ENCODE measurements around the gene MEF2A.
"Not testable (repeated sequence)": the region's sequence is repeated elsewhere in the genome, so short reads cannot be mapped to it uniquely, and the experiment has no call there.

The MEF2A gene

GRCh38 chr15:99645951-99646350 lies 80.2 kb downstream of the MEF2A start:
- DNase-seq (ENCODE audit: low read depth in 2 of 2), result no peak

- DNase-seq (ENCODE audit: low read depth in 2 of 2), result no peak
Observed at GRCh38 chr15:99651023-99651807, 85.4 kb downstream of the MEF2A start.

- DNase-seq (ENCODE audit: low read depth in 2 of 2), result no peak
Observed at GRCh38 chr15:99656205-99656604, 90.4 kb downstream of the MEF2A start.

- no peak for DNase-seq (ENCODE audit: low read depth in 2 of 2)
Observed at GRCh38 chr15:99657996-99658395, 92.2 kb downstream of the MEF2A start.

GRCh38 chr15:99662903-99663302 lies 97.1 kb downstream of the MEF2A start:
- DNase-seq (ENCODE audit: low read depth in 2 of 2), result no peak

GRCh38 chr15:99666073-99666472 lies 100.3 kb downstream of the MEF2A start:
- DNase-seq (ENCODE audit: low read depth in 2 of 2), result not testable (repeated sequence)

- no peak for DNase-seq (ENCODE audit: low read depth in 2 of 2)
Observed at GRCh38 chr15:99668533-99669182, 102.9 kb downstream of the MEF2A start.

- DNase-seq (ENCODE audit: low read depth in 2 of 2), result no peak
Observed at GRCh38 chr15:99669250-99669649, 103.5 kb downstream of the MEF2A start.

GRCh38 chr15:99671926-99672635 lies 106.3 kb downstream of the MEF2A start:
- no peak for DNase-seq (ENCODE audit: low read depth in 2 of 2)

- DNase-seq (ENCODE audit: low read depth in 2 of 2), result no peak
Observed at GRCh38 chr15:99673111-99673510, 107.3 kb downstream of the MEF2A start.

- DNase-seq (ENCODE audit: low read depth in 2 of 2), result no peak
Observed at GRCh38 chr15:99674279-99674678, 108.5 kb downstream of the MEF2A start.

- no peak for DNase-seq (ENCODE audit: low read depth in 2 of 2)
Observed at GRCh38 chr15:99677540-99678134, 111.9 kb downstream of the MEF2A start.

GRCh38 chr15:99680276-99680675 lies 114.5 kb downstream of the MEF2A start:
- DNase-seq (ENCODE audit: low read depth in 2 of 2), result no peak

- no peak for DNase-seq (ENCODE audit: low read depth in 2 of 2)
Observed at GRCh38 chr15:99681990-99682389, 116.2 kb downstream of the MEF2A start.

GRCh38 chr15:99682455-99682854 lies 116.7 kb downstream of the MEF2A start:
- no peak for DNase-seq (ENCODE audit: low read depth in 2 of 2)

- DNase-seq (ENCODE audit: low read depth in 2 of 2), result no peak
Observed at GRCh38 chr15:99683000-99683670, 117.4 kb downstream of the MEF2A start.

GRCh38 chr15:99686290-99686689 lies 120.5 kb downstream of the MEF2A start:
- DNase-seq (ENCODE audit: low read depth in 2 of 2), result no peak

GRCh38 chr15:99692825-99693224 lies 127.0 kb downstream of the MEF2A start:
- no peak for DNase-seq (ENCODE audit: low read depth in 2 of 2)

- DNase-seq (ENCODE audit: low read depth in 2 of 2), result no peak
Observed at GRCh38 chr15:99696096-99696495, 130.3 kb downstream of the MEF2A start.

- DNase-seq (ENCODE audit: low read depth in 2 of 2), result no peak
Observed at GRCh38 chr15:99702895-99703602, 137.3 kb downstream of the MEF2A start.

Measured in stimulated activated CD4-positive, alpha-beta T cell treated with anti-CD3 and anti-CD28 coated beads, Interleukin-1b, Interleukin-23, amount 100 ng/mL, for 1 hour (primary cell).